A673 (cell line): ENCODE results near the gene OLA1. TPM values are rescaled to one million over a fixed set of nuclear protein-coding genes. Genes with fewer than 3 reads are reported as not detected.

Experiments
- BruUV-seq: library from RNA; stranded (reverse); fragments of 400-500 nt; replicated peaks from 2 replicates; lab custom pipeline; 2021; lab: Mats Ljungman, UMichigan
- CTCF ChIA-PET: fragments of 300-600 bp; sonication (Branson Sonifier 250); formaldehyde crosslinking; loops from one replicate; lab custom pipeline; 2022; ENCODE audit warnings: antibody characterized with exemption; lab: Charles Lee
- POLR2A ChIA-PET: fragments of 300-600 bp; sonication (Branson Sonifier 250); formaldehyde crosslinking; loops from one replicate; lab custom pipeline; 2022; ENCODE audit warnings: antibody characterized with exemption; ENCODE audit not compliant: low non-redundant PET; lab: Charles Lee
- DNase-seq: peaks from one replicate; pipeline ENCODE4 v3.0.0-alpha.2; 2015; ENCODE audit warnings: low spot score
- H3K27ac ChIP-seq: fragments of 200-600 bp; sonication (generic); 2 replicates; pipeline ENCODE4 v1.5.1; 2016; ENCODE audit warnings: mixed run types, low read depth, mild to moderate bottlenecking, mixed read lengths, antibody characterized with exemption, low read length; ENCODE audit not compliant: poor library complexity, severe bottlenecking
- H3K27me3 ChIP-seq: fragments of 200-600 bp; sonication (generic); replicated peaks from 2 replicates; pipeline ENCODE4 v1.6.1; 2017; ENCODE audit warnings: mixed run types, low read depth, mild to moderate bottlenecking, mixed read lengths, antibody characterized with exemption, low read length; ENCODE audit not compliant: insufficient read depth, poor library complexity
- H3K36me3 ChIP-seq: fragments of 200-600 bp; sonication (generic); 2 replicates; pipeline ENCODE4 v1.6.1; 2016; ENCODE audit warnings: mixed run types, mild to moderate bottlenecking, mixed read lengths, antibody characterized with exemption, low read length; ENCODE audit not compliant: insufficient read depth, poor library complexity, severe bottlenecking
- H3K4me1 ChIP-seq: fragments of 200-600 bp; sonication (generic); 2 replicates; pipeline ENCODE4 v1.6.1; 2017; ENCODE audit warnings: mixed run types, mild to moderate bottlenecking, mixed read lengths, antibody characterized with exemption, low read length; ENCODE audit not compliant: insufficient read depth, poor library complexity, severe bottlenecking
- H3K4me3 ChIP-seq: fragments of 200-600 bp; sonication (generic); 2 replicates; pipeline ENCODE4 v1.5.1; 2016; ENCODE audit warnings: low read depth, mixed run types, mild to moderate bottlenecking, mixed read lengths, low read length; ENCODE audit not compliant: poor library complexity, severe bottlenecking
- H3K9me3 ChIP-seq: fragments of 200-600 bp; sonication (generic); 2 replicates; pipeline ENCODE4 v1.6.1; 2016; ENCODE audit warnings: mixed run types, low read depth, mild to moderate bottlenecking, mixed read lengths, antibody characterized with exemption, low read length; ENCODE audit not compliant: poor library complexity, severe bottlenecking
- EZH2 ChIP-seq: fragments of 200-600 bp; sonication (generic); IDR thresholded peaks from 2 replicates; pipeline ENCODE4 v1.6.1; 2017; ENCODE audit warnings: borderline replicate concordance, low read depth, mild to moderate bottlenecking, mixed read lengths, antibody characterized with exemption, low read length; ENCODE audit not compliant: poor library complexity, severe bottlenecking
- intact Hi-C: fragments of 100-400 bp; cut with micrococcal nuclease; formaldehyde crosslinking; loops from one replicate; pipeline ENCODE4 v1.10.0; 2022; ENCODE audit not compliant: unreplicated experiment
- total RNA-seq: library from RNA; stranded (reverse); gene quantifications from 2 replicates; pipeline ENCODE4 v1.2.3, GENCODE V29; 2021
- TF ChIP-seq, protein P1 (sequence below): fragments of 300-800, 200-600 bp; sonication (generic); conservative IDR thresholded peaks from 2 replicates; pipeline ENCODE4 v1.5.1; 2017; ENCODE audit warnings: low read depth, mild to moderate bottlenecking, antibody characterized with exemption, low read length, moderate library complexity, mixed read lengths

Gene OLA1
- total RNA-seq, 1 experiment from 2014 or later = 174 TPM

DNA sequence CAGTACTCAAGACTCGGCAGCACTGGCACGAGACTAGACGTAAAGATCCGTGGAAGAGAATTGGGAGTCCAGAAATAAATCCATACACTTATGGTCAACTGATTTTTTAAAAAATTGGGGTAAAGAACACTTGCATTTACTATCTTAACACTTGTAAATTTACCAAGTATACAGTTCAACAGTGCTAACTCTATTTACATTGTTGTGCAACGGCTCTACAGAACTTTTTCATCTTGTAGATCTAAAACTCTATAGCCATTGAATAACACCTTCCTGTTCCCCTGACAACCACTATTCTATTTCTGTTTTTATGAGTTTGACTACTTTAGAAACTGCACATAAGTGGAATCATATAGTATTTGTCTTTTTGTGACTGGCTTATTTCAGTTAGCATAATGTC, 153.8 kb downstream of the OLA1 start:
- CTCF ChIA-PET = no interaction called here
- no peaks in the 10 kb centered on the region for H3K36me3 ChIP-seq
- intact Hi-C loops = no loop called here
- DNase-seq = no peak
- H3K27ac ChIP-seq = no peak overlapping the region
- TF ChIP-seq EZH2 = no peak
- TF ChIP-seq, protein P1, sequence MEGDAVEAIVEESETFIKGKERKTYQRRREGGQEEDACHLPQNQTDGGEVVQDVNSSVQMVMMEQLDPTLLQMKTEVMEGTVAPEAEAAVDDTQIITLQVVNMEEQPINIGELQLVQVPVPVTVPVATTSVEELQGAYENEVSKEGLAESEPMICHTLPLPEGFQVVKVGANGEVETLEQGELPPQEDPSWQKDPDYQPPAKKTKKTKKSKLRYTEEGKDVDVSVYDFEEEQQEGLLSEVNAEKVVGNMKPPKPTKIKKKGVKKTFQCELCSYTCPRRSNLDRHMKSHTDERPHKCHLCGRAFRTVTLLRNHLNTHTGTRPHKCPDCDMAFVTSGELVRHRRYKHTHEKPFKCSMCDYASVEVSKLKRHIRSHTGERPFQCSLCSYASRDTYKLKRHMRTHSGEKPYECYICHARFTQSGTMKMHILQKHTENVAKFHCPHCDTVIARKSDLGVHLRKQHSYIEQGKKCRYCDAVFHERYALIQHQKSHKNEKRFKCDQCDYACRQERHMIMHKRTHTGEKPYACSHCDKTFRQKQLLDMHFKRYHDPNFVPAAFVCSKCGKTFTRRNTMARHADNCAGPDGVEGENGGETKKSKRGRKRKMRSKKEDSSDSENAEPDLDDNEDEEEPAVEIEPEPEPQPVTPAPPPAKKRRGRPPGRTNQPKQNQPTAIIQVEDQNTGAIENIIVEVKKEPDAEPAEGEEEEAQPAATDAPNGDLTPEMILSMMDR = no peak
- no peak overlapping the region for H3K4me3 ChIP-seq
- POLR2A ChIA-PET = no interaction called here
- H3K9me3 ChIP-seq = no peaks in the 10 kb centered on the region
- no peaks in the 10 kb centered on the region for H3K27me3 ChIP-seq
- no peaks in the 10 kb centered on the region for H3K4me1 ChIP-seq
- no TSS peak for BruUV-seq

- ChIA-PET POLR2A (no interaction called here), CTCF (no interaction called here)
- Histone ChIP-seq H3K4me3 (no peak overlapping the region), H3K9me3 (no peaks in the 10 kb centered on the region), H3K27me3 (no peaks in the 10 kb centered on the region), H3K36me3 (no peaks in the 10 kb centered on the region), H3K4me1 (no peaks in the 10 kb centered on the region), H3K27ac (no peak overlapping the region)
- intact Hi-C loops = no loop called here
- no peak for TF ChIP-seq EZH2
- TF ChIP-seq, protein P1 = no peak
- no peak for DNase-seq
- no TSS peak for BruUV-seq
Observed at GRCh38 chr2:174090476-174090875, 157.9 kb downstream of the OLA1 start.

- Histone ChIP-seq H3K4me3 (no peak overlapping the region), H3K27ac (no peak overlapping the region), H3K4me1 (no peaks in the 10 kb centered on the region), H3K36me3 (no peaks in the 10 kb centered on the region), H3K27me3 (no peaks in the 10 kb centered on the region), H3K9me3 (no peaks in the 10 kb centered on the region)
- ChIA-PET POLR2A (no interaction called here), CTCF (no interaction called here)
- no TSS peak for BruUV-seq
- no peak for DNase-seq
- TF ChIP-seq, protein P1 = no peak
- no peak for TF ChIP-seq EZH2
- intact Hi-C loops = no loop called here
Observed at GRCh38 chr2:174088706-174089460, 159.4 kb downstream of the OLA1 start.
